HL-60 (cell line): ENCODE data around the gene NUP93.

Experiments used
- SPI1 ChIP-seq: IDR thresholded peaks from 2 replicates; pipeline ENCODE4 v1.6.1; 2012; ENCODE audit warnings: low read depth, mild to moderate bottlenecking, borderline replicate concordance
- TF ChIP-seq, protein P1 (sequence below): IDR thresholded peaks from one replicate; pipeline ENCODE4 v1.5.1; 2011; ENCODE audit warnings: low read length, control low read depth, inconsistent platforms; ENCODE audit not compliant: insufficient read depth

DNA sequence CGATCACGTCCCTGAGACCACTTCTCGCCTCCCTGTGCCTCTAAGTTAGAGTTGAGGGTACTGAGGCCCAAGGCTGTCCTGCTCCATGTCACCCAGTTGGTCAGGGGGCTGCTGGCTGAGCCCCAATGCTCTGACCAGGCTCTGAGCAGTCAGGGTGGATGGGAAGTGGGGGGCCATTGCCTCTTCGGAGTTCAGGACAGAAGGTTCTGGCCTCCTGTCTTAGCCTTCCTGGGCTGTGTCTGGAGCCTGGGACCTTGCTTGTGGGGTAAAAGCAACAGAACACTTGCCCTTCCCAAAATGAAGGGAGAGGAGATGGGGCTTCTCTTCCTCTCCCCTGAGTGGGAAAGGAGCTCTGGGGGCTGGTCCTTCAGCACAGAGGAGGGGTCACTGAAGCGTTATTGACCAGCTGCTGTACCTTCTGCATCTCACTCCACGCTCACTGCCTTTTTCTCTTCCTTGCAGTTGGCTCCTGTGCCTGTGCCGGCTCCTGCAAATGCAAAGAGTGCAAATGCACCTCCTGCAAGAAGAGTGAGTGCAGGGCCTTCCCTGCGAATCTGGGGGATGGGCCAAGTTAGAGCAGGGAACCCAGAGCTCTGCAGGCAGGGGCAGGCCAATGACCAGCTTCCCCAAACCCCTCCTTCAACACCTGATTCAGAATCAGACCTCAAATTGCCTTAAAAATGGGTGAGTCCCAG lies 47.1 kb upstream of the NUP93 start:
- TF ChIP-seq, protein P1, sequence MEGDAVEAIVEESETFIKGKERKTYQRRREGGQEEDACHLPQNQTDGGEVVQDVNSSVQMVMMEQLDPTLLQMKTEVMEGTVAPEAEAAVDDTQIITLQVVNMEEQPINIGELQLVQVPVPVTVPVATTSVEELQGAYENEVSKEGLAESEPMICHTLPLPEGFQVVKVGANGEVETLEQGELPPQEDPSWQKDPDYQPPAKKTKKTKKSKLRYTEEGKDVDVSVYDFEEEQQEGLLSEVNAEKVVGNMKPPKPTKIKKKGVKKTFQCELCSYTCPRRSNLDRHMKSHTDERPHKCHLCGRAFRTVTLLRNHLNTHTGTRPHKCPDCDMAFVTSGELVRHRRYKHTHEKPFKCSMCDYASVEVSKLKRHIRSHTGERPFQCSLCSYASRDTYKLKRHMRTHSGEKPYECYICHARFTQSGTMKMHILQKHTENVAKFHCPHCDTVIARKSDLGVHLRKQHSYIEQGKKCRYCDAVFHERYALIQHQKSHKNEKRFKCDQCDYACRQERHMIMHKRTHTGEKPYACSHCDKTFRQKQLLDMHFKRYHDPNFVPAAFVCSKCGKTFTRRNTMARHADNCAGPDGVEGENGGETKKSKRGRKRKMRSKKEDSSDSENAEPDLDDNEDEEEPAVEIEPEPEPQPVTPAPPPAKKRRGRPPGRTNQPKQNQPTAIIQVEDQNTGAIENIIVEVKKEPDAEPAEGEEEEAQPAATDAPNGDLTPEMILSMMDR, result no peak
- TF ChIP-seq SPI1, result no peak
